Chondrocyte (in vitro differentiated cells): Measurements from ENCODE around the gene TBC1D14. TPM values are rescaled to one million over a fixed set of nuclear protein-coding genes. Genes with fewer than 3 reads are reported as not detected.

Experiments used
- DNase-seq: peaks from one replicate; pipeline ENCODE4 v3.0.0; 2021; ENCODE audit warnings: mixed read lengths, low spot score
- H3K27ac Mint-ChIP-seq: one replicate; pipeline ENCODE4 v1.8.0; 2021; ENCODE audit warnings: mild to moderate bottlenecking, moderate library complexity, mixed read lengths; ENCODE audit not compliant: unreplicated experiment
- H3K27me3 Mint-ChIP-seq: 2 replicates; pipeline ENCODE4 v1.8.0; 2021; ENCODE audit warnings: low read depth, mixed read lengths
- H3K36me3 Mint-ChIP-seq: 2 replicates; pipeline ENCODE4 v1.8.0; 2021; ENCODE audit warnings: low read depth, mixed read lengths
- H3K4me1 Mint-ChIP-seq: 2 replicates; pipeline ENCODE4 v1.8.0; 2021; ENCODE audit warnings: low read depth, mild to moderate bottlenecking, mixed read lengths
- H3K4me3 Mint-ChIP-seq: one replicate; pipeline ENCODE4 v1.8.0; 2021; ENCODE audit warnings: mild to moderate bottlenecking, moderate library complexity, mixed read lengths; ENCODE audit not compliant: unreplicated experiment
- H3K9me3 Mint-ChIP-seq: 2 replicates; pipeline ENCODE4 v1.8.0; 2021; ENCODE audit warnings: low read depth, mixed read lengths
- total RNA-seq: library from RNA; stranded (reverse); gene quantifications from 3 replicates; pipeline ENCODE4 v1.2.1, GENCODE V29; 2021
- TF ChIP-seq, protein P1 (sequence below): fragments of 200-600 bp; sonication (generic); IDR thresholded peaks from 2 replicates; pipeline ENCODE4 v1.5.0; 2021; ENCODE audit warnings: antibody characterized with exemption, mild to moderate bottlenecking, moderate library complexity

TBC1D14 gene
- total RNA-seq, 1 donor from 2014 or later: 25.2 TPM

DNA sequence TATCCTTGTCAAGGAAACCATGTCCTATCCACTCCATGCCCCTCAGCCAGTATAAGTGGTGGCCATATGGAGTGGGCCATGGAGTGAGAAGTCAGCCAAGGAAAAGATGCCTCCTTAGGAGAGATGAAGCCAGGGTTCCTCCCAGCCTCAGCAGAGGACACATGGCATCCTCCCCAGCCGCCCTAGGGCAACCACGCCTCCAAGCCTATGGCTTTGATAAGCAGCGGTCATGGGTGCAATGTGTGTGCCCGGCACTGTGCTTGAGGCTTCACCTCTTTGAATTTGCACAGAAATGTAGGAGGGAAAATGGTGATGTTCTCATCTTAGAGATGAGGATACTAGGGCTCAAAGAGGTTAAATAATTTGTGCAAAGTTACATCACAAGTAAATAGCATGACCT lies 34.6 kb upstream of the TBC1D14 start:
- Mint-ChIP-seq H3K27me3 (no peaks in the 10 kb centered on the region), H3K36me3 (peaks cover 24% of the 10 kb centered on the region), H3K27ac (no peak overlapping the region), H3K9me3 (no peaks in the 10 kb centered on the region), H3K4me1 (peaks cover 18% of the 10 kb centered on the region), H3K4me3 (no peak overlapping the region)
- DNase-seq: no peak
- TF ChIP-seq, protein P1, sequence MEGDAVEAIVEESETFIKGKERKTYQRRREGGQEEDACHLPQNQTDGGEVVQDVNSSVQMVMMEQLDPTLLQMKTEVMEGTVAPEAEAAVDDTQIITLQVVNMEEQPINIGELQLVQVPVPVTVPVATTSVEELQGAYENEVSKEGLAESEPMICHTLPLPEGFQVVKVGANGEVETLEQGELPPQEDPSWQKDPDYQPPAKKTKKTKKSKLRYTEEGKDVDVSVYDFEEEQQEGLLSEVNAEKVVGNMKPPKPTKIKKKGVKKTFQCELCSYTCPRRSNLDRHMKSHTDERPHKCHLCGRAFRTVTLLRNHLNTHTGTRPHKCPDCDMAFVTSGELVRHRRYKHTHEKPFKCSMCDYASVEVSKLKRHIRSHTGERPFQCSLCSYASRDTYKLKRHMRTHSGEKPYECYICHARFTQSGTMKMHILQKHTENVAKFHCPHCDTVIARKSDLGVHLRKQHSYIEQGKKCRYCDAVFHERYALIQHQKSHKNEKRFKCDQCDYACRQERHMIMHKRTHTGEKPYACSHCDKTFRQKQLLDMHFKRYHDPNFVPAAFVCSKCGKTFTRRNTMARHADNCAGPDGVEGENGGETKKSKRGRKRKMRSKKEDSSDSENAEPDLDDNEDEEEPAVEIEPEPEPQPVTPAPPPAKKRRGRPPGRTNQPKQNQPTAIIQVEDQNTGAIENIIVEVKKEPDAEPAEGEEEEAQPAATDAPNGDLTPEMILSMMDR: no peak

DNA sequence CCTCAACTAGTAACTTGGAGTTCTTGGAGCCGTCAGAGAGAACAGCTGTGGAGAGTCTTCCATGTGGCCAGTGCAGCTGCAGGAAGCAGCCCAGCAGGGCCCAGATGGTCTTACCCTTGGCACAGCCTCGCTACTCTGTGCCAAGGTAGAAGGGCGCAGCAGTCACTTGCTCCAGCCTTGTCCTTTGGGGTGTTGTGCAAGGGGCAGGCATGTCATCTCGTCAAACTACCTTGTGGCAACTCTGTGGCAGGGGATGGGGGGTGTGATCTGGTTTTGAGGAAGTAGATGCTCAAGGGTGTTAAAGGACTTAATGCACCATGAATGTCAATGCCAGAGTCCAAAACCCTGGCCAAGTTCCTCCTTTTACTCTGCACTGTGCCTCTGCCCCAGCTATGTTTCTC lies 34.2 kb upstream of the TBC1D14 start:
- Mint-ChIP-seq H3K27me3 (no peaks in the 10 kb centered on the region), H3K4me3 (no peak overlapping the region), H3K9me3 (no peaks in the 10 kb centered on the region), H3K4me1 (peaks cover 18% of the 10 kb centered on the region), H3K27ac (no peak overlapping the region), H3K36me3 (peaks cover 27% of the 10 kb centered on the region)
- no peak for DNase-seq
- TF ChIP-seq, protein P1: no peak

DNA sequence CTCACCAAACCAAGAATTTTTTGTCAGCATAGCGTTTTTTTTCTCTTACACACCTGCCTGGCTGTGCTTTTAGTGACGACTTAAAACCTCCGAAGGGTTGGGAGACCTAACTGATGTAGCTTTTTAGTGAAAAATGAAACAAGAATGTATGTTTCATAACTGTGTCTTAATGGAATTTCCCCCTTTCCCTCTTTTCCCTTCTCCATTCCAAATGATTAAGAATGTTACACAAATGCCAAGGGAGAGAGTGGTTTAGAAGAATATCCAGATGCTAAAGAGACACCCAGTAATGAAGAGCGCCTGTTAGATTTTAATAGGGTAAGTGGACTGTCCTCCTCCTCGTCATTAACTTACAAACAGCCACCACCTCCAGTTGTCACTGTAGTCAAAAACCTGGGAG lies 33.2 kb upstream of the TBC1D14 start:
- H3K4me1 Mint-ChIP-seq: peaks cover 18% of the 10 kb centered on the region
- no peak for DNase-seq
- H3K4me3 Mint-ChIP-seq: no peak overlapping the region
- no peaks in the 10 kb centered on the region for H3K9me3 Mint-ChIP-seq
- peak overlapping the region; percentile 81 for H3K27ac Mint-ChIP-seq
- no peaks in the 10 kb centered on the region for H3K27me3 Mint-ChIP-seq
- TF ChIP-seq, protein P1: no peak
- peaks cover 32% of the 10 kb centered on the region for H3K36me3 Mint-ChIP-seq

DNA sequence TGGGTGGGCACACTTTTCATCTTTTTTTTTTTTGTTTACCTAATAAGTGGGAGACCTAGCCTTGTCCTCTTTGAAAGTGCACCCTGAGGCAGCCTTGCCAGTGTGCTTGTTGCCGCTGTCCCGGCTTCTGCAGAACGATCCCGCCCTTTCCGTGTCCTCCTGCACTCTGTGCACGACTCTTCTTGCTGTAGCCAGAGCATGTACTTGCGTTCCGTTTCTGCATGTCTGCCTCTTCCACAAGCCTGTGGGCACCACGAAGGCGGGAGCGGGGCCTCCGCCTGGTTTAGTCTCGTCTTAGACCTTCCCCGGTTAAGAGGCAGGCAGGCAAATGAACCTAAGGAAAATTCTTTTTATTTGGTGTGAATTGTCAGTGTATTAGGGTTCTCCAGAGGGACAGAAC lies 32.6 kb upstream of the TBC1D14 start:
- peaks cover 32% of the 10 kb centered on the region for H3K36me3 Mint-ChIP-seq
- TF ChIP-seq, protein P1: no peak
- H3K4me3 Mint-ChIP-seq: no peak overlapping the region
- no peaks in the 10 kb centered on the region for H3K9me3 Mint-ChIP-seq
- no peaks in the 10 kb centered on the region for H3K27me3 Mint-ChIP-seq
- peak overlapping the region; percentile 81 for H3K27ac Mint-ChIP-seq
- peaks cover 18% of the 10 kb centered on the region for H3K4me1 Mint-ChIP-seq
- DNase-seq: no peak

DNA sequence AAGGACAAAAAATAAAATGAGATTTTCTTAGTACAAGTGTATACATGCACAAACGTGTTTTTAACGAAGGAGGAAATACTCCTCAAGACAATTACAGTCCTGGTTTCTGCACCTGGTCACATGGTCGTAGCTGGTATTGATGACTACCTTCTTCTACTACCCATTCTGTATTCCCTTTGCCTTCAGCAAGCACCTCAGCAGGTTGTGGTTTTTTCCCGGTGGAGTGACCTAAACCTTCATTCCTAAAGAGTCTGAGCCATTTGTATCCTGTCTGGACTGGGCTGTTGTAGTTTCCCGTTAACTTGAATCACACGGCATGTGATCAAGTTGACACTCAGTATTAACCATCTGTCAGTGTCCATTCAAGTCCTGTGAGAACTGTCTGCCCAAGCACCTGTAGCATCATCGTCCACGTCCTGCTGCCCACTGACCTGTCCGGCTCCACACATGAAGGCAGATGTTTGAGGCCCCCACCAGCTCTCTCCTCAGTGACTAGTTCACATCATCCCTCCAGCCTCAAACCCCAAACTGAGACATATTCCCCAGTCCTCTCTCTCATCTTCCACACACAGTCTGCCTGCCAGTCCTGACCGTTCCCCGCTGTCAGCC lies 31.1 kb upstream of the TBC1D14 start:
- H3K27me3 Mint-ChIP-seq: no peaks in the 10 kb centered on the region
- TF ChIP-seq, protein P1: no peak
- H3K4me1 Mint-ChIP-seq: peaks cover 18% of the 10 kb centered on the region
- no peak overlapping the region for H3K4me3 Mint-ChIP-seq
- H3K27ac Mint-ChIP-seq: no peak overlapping the region
- DNase-seq: no peak
- no peaks in the 10 kb centered on the region for H3K9me3 Mint-ChIP-seq
- H3K36me3 Mint-ChIP-seq: peaks cover 39% of the 10 kb centered on the region
